H9 (cell line): Measurements from ENCODE around the gene MLH1. TPM values are rescaled to one million over a fixed set of nuclear protein-coding genes. Genes with fewer than 3 reads are reported as not detected.
"Not testable (repeated sequence)": the region's sequence is repeated elsewhere in the genome, so short reads cannot be mapped to it uniquely, and the experiment has no call there.

Experiments
- DNase-seq: peaks from one replicate; pipeline ENCODE4 v3.0.0-alpha.2; 2017
- H2AFZ ChIP-seq: one replicate; pipeline ENCODE4 v1.6.1; 2013; ENCODE audit warnings: mild to moderate bottlenecking, low read length, control low read depth, moderate library complexity
- H2AK5ac ChIP-seq: 2 replicates; pipeline ENCODE4 v1.6.1; 2013; ENCODE audit warnings: low read length, control low read depth, mixed read lengths; ENCODE audit not compliant: insufficient read length
- H2BK120ac ChIP-seq: one replicate; pipeline ENCODE4 v1.6.1; 2013; ENCODE audit warnings: low read depth, mild to moderate bottlenecking, low read length, control low read depth, inconsistent platforms; ENCODE audit not compliant: poor library complexity, severe bottlenecking
- H2BK12ac ChIP-seq: 2 replicates; pipeline ENCODE4 v1.6.1; 2013; ENCODE audit warnings: low read length, control low read depth, mixed read lengths, low read depth; ENCODE audit not compliant: insufficient read length
- H2BK15ac ChIP-seq: 2 replicates; pipeline ENCODE4 v1.6.1; 2013; ENCODE audit warnings: low read depth, low read length, control low read depth
- H2BK20ac ChIP-seq: one replicate; pipeline ENCODE4 v1.6.1; 2013; ENCODE audit warnings: low read depth, mild to moderate bottlenecking, low read length, control low read depth, inconsistent platforms; ENCODE audit not compliant: poor library complexity, severe bottlenecking
- H2BK5ac ChIP-seq: 2 replicates; pipeline ENCODE4 v1.6.1; 2013; ENCODE audit warnings: low read length, control low read depth, mixed read lengths; ENCODE audit not compliant: insufficient read length
- H3K14ac ChIP-seq: 2 replicates; pipeline ENCODE4 v1.6.1; 2013; ENCODE audit warnings: low read length, control low read depth; ENCODE audit not compliant: insufficient read depth
- H3K18ac ChIP-seq: 2 replicates; pipeline ENCODE4 v1.6.1; 2013; ENCODE audit warnings: low read depth, mild to moderate bottlenecking, mixed read lengths, low read length, control low read depth; ENCODE audit not compliant: insufficient read length
- H3K23ac ChIP-seq: 2 replicates; pipeline ENCODE4 v1.6.1; 2013; ENCODE audit warnings: low read length, control low read depth, mixed read lengths, low read depth; ENCODE audit not compliant: insufficient read length
- H3K23me2 ChIP-seq: 2 replicates; pipeline ENCODE4 v1.6.1; 2013; ENCODE audit warnings: low read depth, mild to moderate bottlenecking, mixed read lengths, low read length, control low read depth; ENCODE audit not compliant: insufficient read length, poor library complexity, severe bottlenecking
- H3K27ac ChIP-seq: 2 replicates; pipeline ENCODE4 v1.5.1; 2013; ENCODE audit warnings: low read length, control low read depth, mixed read lengths, low read depth; ENCODE audit not compliant: insufficient read length
- H3K27me3 ChIP-seq: 2 replicates; pipeline ENCODE4 v1.6.1; 2013; ENCODE audit warnings: low read length, control low read depth, inconsistent platforms; ENCODE audit not compliant: insufficient read depth
- H3K4ac ChIP-seq: 2 replicates; pipeline ENCODE4 v1.6.1; 2013; ENCODE audit warnings: low read depth, mild to moderate bottlenecking, control low read depth, inconsistent platforms, low read length, moderate library complexity
- H3K4me1 ChIP-seq: 2 replicates; pipeline ENCODE4 v1.6.1; 2013; ENCODE audit warnings: low read length, control low read depth, inconsistent platforms; ENCODE audit not compliant: insufficient read depth
- H3K4me2 ChIP-seq: 2 replicates; pipeline ENCODE4 v1.6.1; 2013; ENCODE audit warnings: low read length, control low read depth, mixed read lengths; ENCODE audit not compliant: insufficient read length, insufficient read depth
- H3K56ac ChIP-seq: 2 replicates; pipeline ENCODE4 v1.6.1; 2013; ENCODE audit warnings: low read depth, mild to moderate bottlenecking, mixed read lengths, low read length, control low read depth; ENCODE audit not compliant: insufficient read length
- H3K79me1 ChIP-seq: 2 replicates; pipeline ENCODE4 v1.6.1; 2013; ENCODE audit warnings: low read depth, mild to moderate bottlenecking, moderate library complexity, low read length, control low read depth, inconsistent platforms; ENCODE audit not compliant: insufficient read depth, poor library complexity, severe bottlenecking
- H3K79me2 ChIP-seq: 2 replicates; pipeline ENCODE4 v1.6.1; 2013; ENCODE audit warnings: low read length, control low read depth, inconsistent platforms; ENCODE audit not compliant: insufficient read depth
- H3K9ac ChIP-seq: 2 replicates; pipeline ENCODE4 v1.6.1; 2013; ENCODE audit warnings: low read length, control low read depth, mixed read lengths; ENCODE audit not compliant: insufficient read length; ENCODE audit errors: extremely low read depth
- H3K9me3 ChIP-seq: one replicate; pipeline ENCODE4 v1.6.1; 2013; ENCODE audit warnings: low read depth, low read length, inconsistent platforms; ENCODE audit not compliant: control insufficient read depth
- H3T11ph ChIP-seq: one replicate; pipeline ENCODE4 v1.6.1; 2013; ENCODE audit warnings: mild to moderate bottlenecking, low read length, control low read depth, inconsistent platforms
- H4K20me1 ChIP-seq: one replicate; pipeline ENCODE4 v1.6.1; 2013; ENCODE audit not compliant: control insufficient read depth, insufficient read length, insufficient read depth
- H4K5ac ChIP-seq: 2 replicates; pipeline ENCODE4 v1.6.1; 2013; ENCODE audit warnings: low read depth, mild to moderate bottlenecking, mixed read lengths, low read length, control low read depth; ENCODE audit not compliant: insufficient read length
- H4K8ac ChIP-seq: replicated peaks from 2 replicates; pipeline ENCODE4 v1.6.1; 2013; ENCODE audit warnings: low read length, control low read depth, mixed read lengths, low read depth; ENCODE audit not compliant: insufficient read length
- H4K91ac ChIP-seq: 2 replicates; pipeline ENCODE4 v1.6.1; 2013; ENCODE audit warnings: low read depth, mild to moderate bottlenecking, moderate library complexity, mixed read lengths, low read length, control low read depth; ENCODE audit not compliant: insufficient read length
- H3K27ac Mint-ChIP-seq, 3 experiments: 2 replicates in 2 of 3; 3 replicates in 1 of 3; pipeline ENCODE4 v1.8.0; 2020 to 2021; ENCODE audit warnings: mixed read lengths in 3 of 3, mild to moderate bottlenecking in 1 of 3, moderate library complexity in 1 of 3
- H3K27me3 Mint-ChIP-seq: 2 replicates; pipeline ENCODE4 v1.8.0; 2021; ENCODE audit warnings: low read depth, mild to moderate bottlenecking, moderate library complexity, mixed read lengths
- H3K36me3 Mint-ChIP-seq, 3 experiments: 2 replicates in 2 of 3; 3 replicates in 1 of 3; pipeline ENCODE4 v1.8.0; 2020 to 2021; ENCODE audit warnings: low read depth in 3 of 3, mixed read lengths in 3 of 3; ENCODE audit not compliant: insufficient read depth in 1 of 3
- H3K4me1 Mint-ChIP-seq, 2 experiments: 2 replicates each; pipeline ENCODE4 v1.8.0; 2020; ENCODE audit warnings: mixed read lengths in 2 of 2
- H3K4me3 Mint-ChIP-seq, 2 experiments: 2 replicates in 1 of 2; 3 replicates in 1 of 2; pipeline ENCODE4 v1.8.0; 2020 to 2021; ENCODE audit warnings: mild to moderate bottlenecking in 2 of 2, mixed read lengths in 2 of 2, moderate library complexity in 1 of 2
- H3K9me3 Mint-ChIP-seq, 2 experiments: 2 replicates in 1 of 2; 3 replicates in 1 of 2; pipeline ENCODE4 v1.8.0; 2020; ENCODE audit warnings: mild to moderate bottlenecking in 2 of 2, mixed read lengths in 2 of 2, moderate library complexity in 1 of 2
- CTCF ChIP-seq: fragments of 200-600 bp; sonication (generic); conservative IDR thresholded peaks from 3 replicates; pipeline ENCODE4 v1.8.0; 2021; ENCODE audit warnings: antibody characterized with exemption, mild to moderate bottlenecking
- WGBS: extraction: QIAGEN DNeasy Blood & Tissue Kit; methylation state at CpG from one replicate; pipeline ENCODE4 v1.1.7; 2013; ENCODE audit warnings: missing lambda C conversion rate, low lambda C conversion rate, mixed read lengths; ENCODE audit not compliant: insufficient read length; ENCODE audit errors: extremely low coverage; 5-methylcytosine and 5-hydroxymethylcytosine counted together
- total RNA-seq: library from RNA; stranded (reverse); gene quantifications from 2 replicates; pipeline ENCODE4 v1.2.1, GENCODE V29; 2021

MLH1 gene
- total RNA-seq, 1 experiment from 2014 or later: 45.1 TPM

GRCh38 chr3:37041546-37042195 lies 48.4 kb downstream of the MLH1 start:
- Mint-ChIP-seq H3K36me3 (peaks cover 10 to 52% (median 37%) of the 10 kb centered on the region in 3 experiments; a peak in 6 of 7 replicates), H3K27me3 (no peaks in the 10 kb centered on the region), H3K27ac (no peak overlapping the region), H3K4me3 (no peak overlapping the region), H3K4me1 (peaks cover 0 to 2% of the 10 kb centered on the region in 2 experiments; a peak in 1 of 4 replicates), H3K9me3 (peaks cover 0 to under 1% of the 10 kb centered on the region in 2 experiments; a peak in 1 of 5 replicates)
- H3K27me3 ChIP-seq: no peaks in the 10 kb centered on the region
- H3K4me2 ChIP-seq: no peak overlapping the region
- no peak overlapping the region for H3T11ph ChIP-seq
- no peak overlapping the region for H4K8ac ChIP-seq
- H3K56ac ChIP-seq: no peak overlapping the region
- no peak overlapping the region for H3K14ac ChIP-seq
- H3K23ac ChIP-seq: no peak overlapping the region
- no peak for DNase-seq
- no peak overlapping the region for H2AFZ ChIP-seq
- no peak overlapping the region for H2AK5ac ChIP-seq
- H3K23me2 ChIP-seq: no peaks in the 10 kb centered on the region
- H4K5ac ChIP-seq: no peak overlapping the region
- H4K91ac ChIP-seq: no peak overlapping the region
- no peak overlapping the region for H2BK5ac ChIP-seq
- H2BK20ac ChIP-seq: no peak overlapping the region
- H3K9me3 ChIP-seq: no peaks in the 10 kb centered on the region
- H3K9ac ChIP-seq: no peak overlapping the region
- H3K79me2 ChIP-seq: no peaks in the 10 kb centered on the region
- H2BK120ac ChIP-seq: no peak overlapping the region
- WGBS: no CpG with 5 or more reads among the region's 1 CpG
- no peaks in the 10 kb centered on the region for H3K79me1 ChIP-seq
- no peak for TF ChIP-seq CTCF
- no peaks in the 10 kb centered on the region for H3K4me1 ChIP-seq
- H3K4ac ChIP-seq: no peak overlapping the region
- no peak overlapping the region for H3K18ac ChIP-seq
- no peak overlapping the region for H2BK12ac ChIP-seq
- no peak overlapping the region for H3K27ac ChIP-seq
- no peaks in the 10 kb centered on the region for H4K20me1 ChIP-seq
- no peak overlapping the region for H2BK15ac ChIP-seq

DNA sequence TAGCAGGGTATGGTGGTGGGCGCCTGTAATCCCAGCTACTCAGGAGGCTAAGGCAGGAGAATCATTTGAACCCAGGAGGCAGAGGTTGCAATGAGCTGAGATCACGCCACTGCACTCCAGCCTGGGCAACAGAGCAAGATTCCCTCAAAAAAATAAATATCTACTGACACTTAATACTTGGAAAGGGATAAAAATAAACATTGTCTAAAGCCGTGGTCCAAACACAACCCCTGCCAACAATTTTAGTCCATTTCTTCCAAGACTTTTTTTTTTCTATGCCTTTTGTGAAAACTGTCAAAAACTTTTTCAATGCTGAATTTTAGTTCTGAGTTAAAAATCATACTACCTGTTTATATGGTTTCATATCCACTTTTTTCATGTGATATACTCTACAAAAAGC lies 49.4 kb downstream of the MLH1 start:
- not testable (repeated sequence) for H3K4me3 Mint-ChIP-seq, H3K9me3 Mint-ChIP-seq, H4K91ac ChIP-seq, H3K27me3 Mint-ChIP-seq, H3K79me1 ChIP-seq, H3K27ac ChIP-seq, H3K27ac Mint-ChIP-seq, H3K23ac ChIP-seq, H3K79me2 ChIP-seq, H3K27me3 ChIP-seq, H3T11ph ChIP-seq, DNase-seq, H4K5ac ChIP-seq, H2AK5ac ChIP-seq, H3K4me1 Mint-ChIP-seq, H4K20me1 ChIP-seq, H3K4ac ChIP-seq, H3K56ac ChIP-seq, H3K9ac ChIP-seq, H3K14ac ChIP-seq, H3K4me1 ChIP-seq, H3K23me2 ChIP-seq, H3K4me2 ChIP-seq, H4K8ac ChIP-seq, H3K9me3 ChIP-seq, H2AFZ ChIP-seq, H2BK15ac ChIP-seq, H2BK120ac ChIP-seq, H2BK5ac ChIP-seq, H2BK12ac ChIP-seq, H3K18ac ChIP-seq, H2BK20ac ChIP-seq
- no CpG with 5 or more reads among the region's 3 CpGs for WGBS
- H3K36me3 Mint-ChIP-seq: peaks cover 7 to 55% (median 38%) of the 10 kb centered on the region in 3 experiments; a peak in 6 of 7 replicates
